ENCODE measurements around the gene SDR39U1. TPM values are rescaled to one million over a fixed set of nuclear protein-coding genes. Genes with fewer than 3 reads are reported as not detected.
"Not testable (repeated sequence)": the region's sequence is repeated elsewhere in the genome, so short reads cannot be mapped to it uniquely, and the experiment has no call there.

SDR39U1 gene
- total and polyA plus RNA-seq, 5 donors from 2014 or later = 46.1 to 79.9 (median 60.5) TPM

GRCh38 chr14:24475261-24475660 is 32.7 kb upstream of the SDR39U1 start:
- H3K27ac Mint-ChIP-seq = no peak overlapping the region
- DNase-seq (no peak), ATAC-seq (ENCODE audit: low read depth in 2 of 2) (no peak)
- Histone ChIP-seq H3K9me3 (ENCODE audit: control insufficient read depth in 2 of 2, low read length in 2 of 2) (no peaks in the 10 kb centered on the region), H3K4me3 (ENCODE audit: low read depth, low read length) (no peak overlapping the region), H3K4me1 (ENCODE audit: control insufficient read depth, insufficient read depth, low read length, poor library complexity, severe bottlenecking) (no peaks in the 10 kb centered on the region), H3K27ac (ENCODE audit: insufficient read depth, low read length, poor library complexity, severe bottlenecking) (no peak overlapping the region), H3K27me3 (ENCODE audit: control insufficient read depth, insufficient read depth, low read length) (peaks cover 2% of the 10 kb centered on the region), H3K36me3 (ENCODE audit: control insufficient read depth, insufficient read depth, low read length) (no peaks in the 10 kb centered on the region)
- no peaks in the 10 kb centered on the region for H3K4me1 Mint-ChIP-seq
- no peaks in the 10 kb centered on the region for H3K27me3 Mint-ChIP-seq
- H3K9me3 Mint-ChIP-seq = peaks cover 0 to 5% (median 0%) of the 10 kb centered on the region in 7 donors
- H3K4me3 Mint-ChIP-seq = no peak overlapping the region
- no peaks in the 10 kb centered on the region for H3K36me3 Mint-ChIP-seq

DNA sequence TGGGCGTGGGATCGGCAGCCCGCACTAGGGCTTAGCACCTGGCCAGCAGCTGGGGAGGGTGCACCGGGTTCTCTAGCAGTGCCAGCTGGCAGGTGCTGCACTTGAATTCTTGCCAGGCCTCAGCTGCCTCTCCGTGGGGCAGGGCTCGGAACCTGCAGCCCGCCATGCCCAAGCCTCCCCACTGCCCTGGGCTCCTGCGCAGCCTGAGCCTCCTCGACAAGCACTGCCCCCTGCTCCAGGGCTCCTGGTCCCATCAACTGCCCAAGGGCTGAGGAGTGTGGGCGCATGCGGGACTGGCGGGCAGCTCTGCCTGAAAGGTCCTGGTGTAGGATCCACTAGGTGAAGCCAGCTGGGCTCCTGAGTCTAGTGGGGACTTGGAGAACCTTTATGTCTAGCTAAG is 30.6 kb upstream of the SDR39U1 start:
- peaks cover 0 to 5% (median 2%) of the 10 kb centered on the region in 7 donors for H3K9me3 Mint-ChIP-seq
- DNase-seq (no peak), ATAC-seq (ENCODE audit: low read depth in 2 of 2) (no peak)
- no peaks in the 10 kb centered on the region for H3K4me1 ChIP-seq (ENCODE audit: control insufficient read depth, insufficient read depth, low read length, poor library complexity, severe bottlenecking)
- H3K9me3 ChIP-seq (ENCODE audit: control insufficient read depth in 2 of 2, low read length in 2 of 2) = no peaks in the 10 kb centered on the region
- H3K27ac ChIP-seq (ENCODE audit: insufficient read depth, low read length, poor library complexity, severe bottlenecking) = no peak overlapping the region
- H3K36me3 ChIP-seq (ENCODE audit: control insufficient read depth, insufficient read depth, low read length) = no peaks in the 10 kb centered on the region
- no peak overlapping the region for H3K27ac Mint-ChIP-seq
- H3K4me1 Mint-ChIP-seq = no peaks in the 10 kb centered on the region
- H3K4me3 Mint-ChIP-seq = no peak overlapping the region
- H3K27me3 Mint-ChIP-seq = no peaks in the 10 kb centered on the region
- H3K4me3 ChIP-seq (ENCODE audit: low read depth, low read length) = no peak overlapping the region
- peaks cover 2% of the 10 kb centered on the region for H3K27me3 ChIP-seq (ENCODE audit: control insufficient read depth, insufficient read depth, low read length)
- no peaks in the 10 kb centered on the region for H3K36me3 Mint-ChIP-seq

DNA sequence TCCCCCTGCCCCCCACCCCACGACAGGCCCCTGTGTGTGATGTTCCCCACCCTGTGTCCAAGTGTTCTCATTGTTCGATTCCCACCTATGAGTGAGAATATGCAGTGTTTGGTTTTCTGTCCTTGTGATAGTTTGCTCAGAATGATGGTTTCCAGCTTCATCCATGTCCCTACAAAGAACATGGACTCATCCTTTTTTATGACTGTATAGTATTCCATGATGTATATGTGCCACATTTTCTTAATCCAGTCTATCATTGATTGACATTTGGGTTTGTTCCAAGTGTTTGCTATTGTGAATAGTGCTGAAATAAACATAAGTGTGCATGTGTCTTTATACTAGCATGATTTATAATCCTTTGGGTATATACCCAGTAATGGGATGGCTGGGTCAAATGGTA is 27.9 kb upstream of the SDR39U1 start:
- DNase-seq; H3K36me3 Mint-ChIP-seq; H3K36me3 ChIP-seq (ENCODE audit: control insufficient read depth, insufficient read depth, low read length); H3K27ac Mint-ChIP-seq; H3K4me1 Mint-ChIP-seq; H3K9me3 Mint-ChIP-seq; H3K4me1 ChIP-seq (ENCODE audit: control insufficient read depth, insufficient read depth, low read length, poor library complexity, severe bottlenecking); H3K27ac ChIP-seq (ENCODE audit: insufficient read depth, low read length, poor library complexity, severe bottlenecking); H3K27me3 ChIP-seq (ENCODE audit: control insufficient read depth, insufficient read depth, low read length); H3K27me3 Mint-ChIP-seq; H3K4me3 ChIP-seq (ENCODE audit: low read depth, low read length); H3K4me3 Mint-ChIP-seq; H3K9me3 ChIP-seq (ENCODE audit: control insufficient read depth in 2 of 2, low read length in 2 of 2); ATAC-seq (ENCODE audit: low read depth in 2 of 2): not testable (repeated sequence)

DNA sequence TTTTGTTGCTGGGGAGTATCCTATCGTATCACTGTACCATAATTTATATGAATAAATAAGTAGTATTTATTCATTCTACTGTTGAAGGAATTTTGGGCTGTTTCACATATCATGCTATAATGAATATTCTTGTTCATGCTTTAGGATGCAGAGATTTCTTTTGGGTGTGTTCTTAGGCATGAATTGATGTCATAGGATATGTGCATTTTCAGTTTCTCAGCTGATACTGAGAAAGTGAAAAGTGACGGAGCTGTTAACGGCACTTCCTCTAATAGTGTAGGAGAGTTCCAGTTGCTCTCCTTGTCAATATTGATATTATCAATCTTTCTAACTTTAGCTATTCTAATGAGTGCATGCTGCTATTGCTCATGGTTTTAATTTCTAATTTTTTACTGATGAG is 23.2 kb upstream of the SDR39U1 start:
- DNase-seq (no peak), ATAC-seq (ENCODE audit: low read depth in 2 of 2) (no peak)
- H3K36me3 ChIP-seq (ENCODE audit: control insufficient read depth, insufficient read depth, low read length) = no peaks in the 10 kb centered on the region
- Mint-ChIP-seq H3K36me3 (peaks cover 3% of the 10 kb centered on the region), H3K4me3 (no peak overlapping the region), H3K4me1 (peaks cover 4 to 27% (median 17%) of the 10 kb centered on the region in 4 donors), H3K27me3 (peaks cover 5% of the 10 kb centered on the region), H3K9me3 (peaks cover 0 to 4% (median 2%) of the 10 kb centered on the region in 7 donors), H3K27ac (peak overlapping the region in 1 of 3 donors; percentile 82)
- no peak overlapping the region for H3K4me3 ChIP-seq (ENCODE audit: low read depth, low read length)
- H3K27ac ChIP-seq (ENCODE audit: insufficient read depth, low read length, poor library complexity, severe bottlenecking) = no peak overlapping the region
- H3K9me3 ChIP-seq (ENCODE audit: control insufficient read depth in 2 of 2, low read length in 2 of 2) = no peaks in the 10 kb centered on the region
- H3K27me3 ChIP-seq (ENCODE audit: control insufficient read depth, insufficient read depth, low read length) = no peaks in the 10 kb centered on the region
- H3K4me1 ChIP-seq (ENCODE audit: control insufficient read depth, insufficient read depth, low read length, poor library complexity, severe bottlenecking) = peaks cover 7% of the 10 kb centered on the region

- no peak for DNase-seq
- no peak overlapping the region for H3K4me3 Mint-ChIP-seq
- peaks cover 4 to 27% (median 19%) of the 10 kb centered on the region in 4 donors for H3K4me1 Mint-ChIP-seq
- H3K27me3 ChIP-seq (ENCODE audit: control insufficient read depth, insufficient read depth, low read length) = no peaks in the 10 kb centered on the region
- H3K4me3 ChIP-seq (ENCODE audit: low read depth, low read length) = no peak overlapping the region
- H3K9me3 ChIP-seq (ENCODE audit: control insufficient read depth in 2 of 2, low read length in 2 of 2) = no peaks in the 10 kb centered on the region
- ATAC-seq (ENCODE audit: low read depth in 2 of 2) = peak in 1 of 2 donors; percentile 44
- H3K36me3 ChIP-seq (ENCODE audit: control insufficient read depth, insufficient read depth, low read length) = no peaks in the 10 kb centered on the region
- H3K9me3 Mint-ChIP-seq = peaks cover 0 to 4% (median 1%) of the 10 kb centered on the region in 7 donors
- peaks cover 7% of the 10 kb centered on the region for H3K4me1 ChIP-seq (ENCODE audit: control insufficient read depth, insufficient read depth, low read length, poor library complexity, severe bottlenecking)
- peak overlapping the region in 1 of 3 donors; percentile 82 for H3K27ac Mint-ChIP-seq
- peaks cover 5% of the 10 kb centered on the region for H3K27me3 Mint-ChIP-seq
- peaks cover 3% of the 10 kb centered on the region for H3K36me3 Mint-ChIP-seq
- H3K27ac ChIP-seq (ENCODE audit: insufficient read depth, low read length, poor library complexity, severe bottlenecking) = no peak overlapping the region
Observed at GRCh38 chr14:24465368-24465767, 22.8 kb upstream of the SDR39U1 start.

- Histone ChIP-seq H3K9me3 (ENCODE audit: control insufficient read depth in 2 of 2, low read length in 2 of 2) (no peaks in the 10 kb centered on the region), H3K27ac (ENCODE audit: insufficient read depth, low read length, poor library complexity, severe bottlenecking) (no peak overlapping the region), H3K4me3 (ENCODE audit: low read depth, low read length) (no peak overlapping the region), H3K27me3 (ENCODE audit: control insufficient read depth, insufficient read depth, low read length) (no peaks in the 10 kb centered on the region), H3K4me1 (ENCODE audit: control insufficient read depth, insufficient read depth, low read length, poor library complexity, severe bottlenecking) (peaks cover 7% of the 10 kb centered on the region), H3K36me3 (ENCODE audit: control insufficient read depth, insufficient read depth, low read length) (no peaks in the 10 kb centered on the region)
- peaks cover 5% of the 10 kb centered on the region for H3K27me3 Mint-ChIP-seq
- peaks cover 3% of the 10 kb centered on the region for H3K36me3 Mint-ChIP-seq
- peaks cover 0 to 2% (median 0%) of the 10 kb centered on the region in 7 donors for H3K9me3 Mint-ChIP-seq
- H3K27ac Mint-ChIP-seq = peak overlapping the region in 2 of 3 donors; percentile 4 to 72
- H3K4me3 Mint-ChIP-seq = peak overlapping the region in 1 of 4 donors; percentile 14
- DNase-seq = no peak
- ATAC-seq (ENCODE audit: low read depth in 2 of 2) = no peak
- H3K4me1 Mint-ChIP-seq = peaks cover 4 to 27% (median 19%) of the 10 kb centered on the region in 4 donors
Observed at GRCh38 chr14:24463884-24464785, 21.6 kb upstream of the SDR39U1 start.

DNA sequence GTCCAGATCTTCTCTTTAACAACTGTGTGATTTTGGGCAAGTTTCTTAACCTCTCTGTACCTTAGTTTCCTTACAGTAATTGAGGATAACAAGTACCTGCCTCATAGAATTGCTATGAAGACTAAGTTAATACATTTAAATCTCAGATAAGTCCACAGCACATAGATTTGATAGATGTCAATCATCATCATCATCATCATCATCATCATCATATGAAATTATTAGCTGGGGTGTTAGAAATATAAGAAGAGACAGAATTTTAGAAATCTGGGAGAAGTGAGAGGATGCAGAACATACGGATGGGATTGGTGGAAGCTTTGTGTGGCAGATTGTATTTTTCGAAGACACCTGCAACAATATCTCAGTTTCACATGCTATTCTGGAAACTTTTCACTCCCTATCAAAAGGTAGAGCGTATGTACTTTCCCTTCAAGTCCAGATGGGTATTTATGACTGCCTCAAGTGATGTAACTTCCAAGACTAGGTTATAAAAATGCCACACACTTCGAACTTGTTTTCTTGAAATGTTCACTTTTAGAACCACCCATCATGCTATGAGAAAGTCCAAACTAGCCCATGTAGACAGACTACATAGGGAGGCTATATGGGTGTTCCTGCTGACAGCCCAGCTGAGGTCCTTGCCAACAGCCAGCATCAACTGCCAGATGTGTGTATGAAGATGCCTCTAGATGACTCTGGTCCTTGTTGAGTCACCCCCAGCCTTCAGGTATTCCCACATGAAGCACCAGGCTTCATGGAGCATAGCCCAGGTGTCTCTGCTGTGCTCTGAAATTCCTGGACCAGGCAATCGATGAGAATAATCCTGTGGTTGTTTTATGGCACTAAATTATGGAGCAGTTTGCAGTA is 20.7 kb upstream of the SDR39U1 start:
- Mint-ChIP-seq H3K27me3 (peaks cover 5% of the 10 kb centered on the region), H3K9me3 (peaks cover 0 to 2% (median 0%) of the 10 kb centered on the region in 7 donors), H3K4me1 (peaks cover 4 to 27% (median 19%) of the 10 kb centered on the region in 4 donors), H3K4me3 (no peak overlapping the region), H3K36me3 (peaks cover 3% of the 10 kb centered on the region), H3K27ac (peak overlapping the region in 1 of 3 donors; percentile 2)
- ATAC-seq (ENCODE audit: low read depth in 2 of 2) (no peak), DNase-seq (no peak)
- no peak overlapping the region for H3K4me3 ChIP-seq (ENCODE audit: low read depth, low read length)
- H3K36me3 ChIP-seq (ENCODE audit: control insufficient read depth, insufficient read depth, low read length) = no peaks in the 10 kb centered on the region
- H3K27me3 ChIP-seq (ENCODE audit: control insufficient read depth, insufficient read depth, low read length) = no peaks in the 10 kb centered on the region
- no peak overlapping the region for H3K27ac ChIP-seq (ENCODE audit: insufficient read depth, low read length, poor library complexity, severe bottlenecking)
- peaks cover 7% of the 10 kb centered on the region for H3K4me1 ChIP-seq (ENCODE audit: control insufficient read depth, insufficient read depth, low read length, poor library complexity, severe bottlenecking)
- no peaks in the 10 kb centered on the region for H3K9me3 ChIP-seq (ENCODE audit: control insufficient read depth in 2 of 2, low read length in 2 of 2)
